ENCODE results near the gene THEM4. TPM values are rescaled to one million over a fixed set of nuclear protein-coding genes. Genes with fewer than 3 reads are reported as not detected.

The THEM4 gene
- total RNA-seq, 2 experiments from 2014 or later: 7.2 to 21.5 TPM

- intact Hi-C loops (cut with micrococcal nuclease; ENCODE audit: unreplicated experiment): loop anchor here (5.0 kb wide), 1 partner anchor 118 kb away; the partner anchor contains the start of gene CELF3
- POLR2A ChIA-PET: interaction anchor here (0.6 kb wide), 1 partner anchor 8 kb away, joined by 3 read pairs; no protein-coding TSS in a partner anchor
- no TSS peak for BruUV-seq (replicated peaks)
- peaks cover 5% of the 10 kb centered on the region for H3K4me1 ChIP-seq (ENCODE audit: insufficient read depth, low read length, poor library complexity, severe bottlenecking)
- DNase-seq (ENCODE audit: low spot score): no peak
- H3K9me3 ChIP-seq (ENCODE audit: low read length): no peaks in the 10 kb centered on the region
- H3K4me3 ChIP-seq (ENCODE audit: low read depth, low read length, poor library complexity, severe bottlenecking): no peak overlapping the region
- no peaks in the 10 kb centered on the region for H3K79me2 ChIP-seq (ENCODE audit: insufficient read depth, low read depth, low read length)
- TF ChIP-seq CTCF (conservative IDR thresholded peaks at IDR 0.05; ENCODE audit: low read length) (no peak), EZH2phosphoT487 (IDR thresholded peaks at IDR 0.05; ENCODE audit: borderline replicate concordance, low read depth, low read length) (no peak)
- H2AFZ ChIP-seq (ENCODE audit: low read length): no peak overlapping the region
- CTCF ChIA-PET (ENCODE audit: unreplicated experiment): interaction anchor here (1.8 kb wide), 1 partner anchor 534 kb away, joined by 4 read pairs; no protein-coding TSS in a partner anchor
- H3K27ac ChIP-seq (ENCODE audit: low read depth, low read length, poor library complexity, severe bottlenecking): no peak overlapping the region
- no peak overlapping the region for H3K4me2 ChIP-seq (ENCODE audit: low read length)
- no peaks in the 10 kb centered on the region for H4K20me1 ChIP-seq (ENCODE audit: insufficient read depth, low read length)
- H3K36me3 ChIP-seq (ENCODE audit: insufficient read depth, low read length): no peaks in the 10 kb centered on the region
- H3K9me2 ChIP-seq (ENCODE audit: insufficient read depth, low read length): no peaks in the 10 kb centered on the region
These were observed 73.7 kb downstream of the THEM4 start for GRCh38 chr1:151835596-151835995.

GRCh38 chr1:151834239-151834638 lies 75.1 kb downstream of the THEM4 start:
- H3K4me1 ChIP-seq (ENCODE audit: insufficient read depth, low read length, poor library complexity, severe bottlenecking): peaks cover 6% of the 10 kb centered on the region
- ChIA-PET POLR2A (no interaction called here), CTCF (ENCODE audit: unreplicated experiment) (no interaction called here)
- H3K4me2 ChIP-seq (ENCODE audit: low read length): no peak overlapping the region
- H3K27ac ChIP-seq (ENCODE audit: low read depth, low read length, poor library complexity, severe bottlenecking): no peak overlapping the region
- intact Hi-C loops (cut with micrococcal nuclease; ENCODE audit: unreplicated experiment): loop anchor here (5.0 kb wide), 1 partner anchor 392 kb away; no protein-coding TSS in a partner anchor
- no peaks in the 10 kb centered on the region for H3K9me3 ChIP-seq (ENCODE audit: low read length)
- H3K4me3 ChIP-seq (ENCODE audit: low read depth, low read length, poor library complexity, severe bottlenecking): no peak overlapping the region
- TF ChIP-seq EZH2phosphoT487 (IDR thresholded peaks at IDR 0.05; ENCODE audit: borderline replicate concordance, low read depth, low read length) (no peak), CTCF (conservative IDR thresholded peaks at IDR 0.05; ENCODE audit: low read length) (no peak)
- H3K36me3 ChIP-seq (ENCODE audit: insufficient read depth, low read length): no peaks in the 10 kb centered on the region
- no peaks in the 10 kb centered on the region for H3K9me2 ChIP-seq (ENCODE audit: insufficient read depth, low read length)
- no peaks in the 10 kb centered on the region for H3K79me2 ChIP-seq (ENCODE audit: insufficient read depth, low read depth, low read length)
- no peaks in the 10 kb centered on the region for H4K20me1 ChIP-seq (ENCODE audit: insufficient read depth, low read length)
- no peak for DNase-seq (ENCODE audit: low spot score)
- no TSS peak for BruUV-seq (replicated peaks)
- H2AFZ ChIP-seq (ENCODE audit: low read length): no peak overlapping the region

- H3K4me1 ChIP-seq (ENCODE audit: insufficient read depth, low read length, poor library complexity, severe bottlenecking): peaks cover 6% of the 10 kb centered on the region
- CTCF ChIA-PET (ENCODE audit: unreplicated experiment): no interaction called here
- no peaks in the 10 kb centered on the region for H4K20me1 ChIP-seq (ENCODE audit: insufficient read depth, low read length)
- intact Hi-C loops (cut with micrococcal nuclease; ENCODE audit: unreplicated experiment): loop anchor here (5.0 kb wide), 1 partner anchor 391 kb away; no protein-coding TSS in a partner anchor
- POLR2A ChIA-PET: no interaction called here
- no peak overlapping the region for H3K4me3 ChIP-seq (ENCODE audit: low read depth, low read length, poor library complexity, severe bottlenecking)
- no peaks in the 10 kb centered on the region for H3K79me2 ChIP-seq (ENCODE audit: insufficient read depth, low read depth, low read length)
- H2AFZ ChIP-seq (ENCODE audit: low read length): no peak overlapping the region
- no peak for DNase-seq (ENCODE audit: low spot score)
- no peak for TF ChIP-seq CTCF (conservative IDR thresholded peaks at IDR 0.05; ENCODE audit: low read length)
- no peak for TF ChIP-seq EZH2phosphoT487 (IDR thresholded peaks at IDR 0.05; ENCODE audit: borderline replicate concordance, low read depth, low read length)
- no peak overlapping the region for H3K4me2 ChIP-seq (ENCODE audit: low read length)
- H3K36me3 ChIP-seq (ENCODE audit: insufficient read depth, low read length): no peaks in the 10 kb centered on the region
- no peaks in the 10 kb centered on the region for H3K9me3 ChIP-seq (ENCODE audit: low read length)
- BruUV-seq (replicated peaks): no TSS peak
- H3K27ac ChIP-seq (ENCODE audit: low read depth, low read length, poor library complexity, severe bottlenecking): no peak overlapping the region
- no peaks in the 10 kb centered on the region for H3K9me2 ChIP-seq (ENCODE audit: insufficient read depth, low read length)
These were observed 76.0 kb downstream of the THEM4 start for GRCh38 chr1:151833172-151833900.
